RWPE2 (cell line): ENCODE measurements around the gene DCUN1D3.
A peak's percentile ranks its signal among the peaks of the same experiment; 100 is the strongest.

Experiments
- ATAC-seq: fragments of 200-7000 bp; cut with Tn5 transposase; 3 replicates; pipeline ENCODE4 v1.9.1; 2021; ENCODE audit warnings: low read depth
- DNase-seq: peaks from one replicate; pipeline ENCODE4 v3.0.0-alpha.2; 2020; ENCODE audit warnings: low spot score
- H3K27ac ChIP-seq: fragments of 450-650 bp; 2 replicates; pipeline ENCODE4 v1.5.1; 2017; ENCODE audit warnings: mild to moderate bottlenecking; ENCODE audit not compliant: poor library complexity, severe bottlenecking
- H3K27me3 ChIP-seq: fragments of 250-450 bp; sonication (Bioruptor Pico); 2 replicates; pipeline ENCODE4 v1.5.1; 2021; ENCODE audit warnings: mild to moderate bottlenecking, moderate library complexity; ENCODE audit not compliant: insufficient read depth, poor library complexity, severe bottlenecking
- H3K36me3 ChIP-seq: fragments of 250-450 bp; sonication (Bioruptor Pico); 2 replicates; pipeline ENCODE4 v1.5.1; 2020; ENCODE audit warnings: low read depth, mild to moderate bottlenecking, moderate library complexity
- H3K4me1 ChIP-seq: fragments of 250-450 bp; sonication (Bioruptor Pico); 2 replicates; pipeline ENCODE4 v1.5.1; 2021; ENCODE audit warnings: mild to moderate bottlenecking, moderate library complexity; ENCODE audit not compliant: insufficient read depth, poor library complexity, severe bottlenecking
- H3K4me3 ChIP-seq: fragments of 250-450 bp; sonication (Bioruptor Pico); 2 replicates; pipeline ENCODE4 v1.5.1; 2021; ENCODE audit warnings: mild to moderate bottlenecking, moderate library complexity; ENCODE audit not compliant: severe bottlenecking
- H3K9me3 ChIP-seq: fragments of 250-450 bp; sonication (Bioruptor Pico); 2 replicates; pipeline ENCODE4 v1.5.1; 2021; ENCODE audit warnings: mild to moderate bottlenecking, moderate library complexity; ENCODE audit not compliant: severe bottlenecking
- CTCF ChIP-seq: fragments of 450-650 bp; IDR thresholded peaks from one replicate; pipeline ENCODE4 v1.5.1; 2017; ENCODE audit warnings: mild to moderate bottlenecking, moderate library complexity; ENCODE audit not compliant: poor library complexity, severe bottlenecking

The DCUN1D3 gene

GRCh38 chr16:20870122-20870820 is 29.9 kb downstream of the DCUN1D3 start:
- DNase-seq (no peak), ATAC-seq (no peak)
- peaks cover 61% of the 10 kb centered on the region for H3K4me1 ChIP-seq
- H3K27ac ChIP-seq = peak overlapping the region; percentile 96
- no peak for TF ChIP-seq CTCF
- H3K4me3 ChIP-seq = no peak overlapping the region
- no peaks in the 10 kb centered on the region for H3K27me3 ChIP-seq
- H3K9me3 ChIP-seq = no peaks in the 10 kb centered on the region
- H3K36me3 ChIP-seq = no peaks in the 10 kb centered on the region

GRCh38 chr16:20868890-20869289 is 31.3 kb downstream of the DCUN1D3 start:
- H3K4me1 ChIP-seq = peaks cover 52% of the 10 kb centered on the region
- H3K27ac ChIP-seq = peak overlapping the region; percentile 96
- H3K9me3 ChIP-seq = no peaks in the 10 kb centered on the region
- H3K27me3 ChIP-seq = no peaks in the 10 kb centered on the region
- ATAC-seq (peak; percentile 45), DNase-seq (no peak)
- no peaks in the 10 kb centered on the region for H3K36me3 ChIP-seq
- H3K4me3 ChIP-seq = no peak overlapping the region
- TF ChIP-seq CTCF = no peak

GRCh38 chr16:20867585-20867984 is 32.6 kb downstream of the DCUN1D3 start:
- H3K4me1 ChIP-seq = peaks cover 48% of the 10 kb centered on the region
- peaks cover 4% of the 10 kb centered on the region; the same call in 1 of the 2 replicates for H3K36me3 ChIP-seq
- H3K9me3 ChIP-seq = no peaks in the 10 kb centered on the region
- ATAC-seq = no peak
- H3K27ac ChIP-seq = peak overlapping the region; percentile 96
- no peak for TF ChIP-seq CTCF
- H3K27me3 ChIP-seq = no peaks in the 10 kb centered on the region
- no peak for DNase-seq
- no peak overlapping the region for H3K4me3 ChIP-seq

GRCh38 chr16:20866801-20867200 is 33.4 kb downstream of the DCUN1D3 start:
- no peak for ATAC-seq
- no peak for TF ChIP-seq CTCF
- no peak for DNase-seq
- Histone ChIP-seq H3K27ac (peak overlapping the region; percentile 96), H3K27me3 (no peaks in the 10 kb centered on the region), H3K4me1 (peaks cover 48% of the 10 kb centered on the region), H3K9me3 (no peaks in the 10 kb centered on the region), H3K36me3 (peaks cover 10% of the 10 kb centered on the region; the same call in 1 of the 2 replicates), H3K4me3 (no peak overlapping the region)

- peak; percentile 89 for DNase-seq
- Histone ChIP-seq H3K27ac (peak overlapping the region; percentile 96), H3K9me3 (no peaks in the 10 kb centered on the region)
Observed at GRCh38 chr16:20866145-20866772, 33.9 kb downstream of the DCUN1D3 start.

More at GRCh38 chr16:20866145-20866772, 33.9 kb downstream of the DCUN1D3 start:
- H3K4me1 ChIP-seq = peaks cover 48% of the 10 kb centered on the region
- H3K36me3 ChIP-seq = peaks cover 12% of the 10 kb centered on the region; the same call in 1 of the 2 replicates
- H3K27me3 ChIP-seq = no peaks in the 10 kb centered on the region
- peak; percentile 93 for ATAC-seq
- H3K4me3 ChIP-seq = no peak overlapping the region
- no peak for TF ChIP-seq CTCF
